PC-3 (cell line): ENCODE data around the gene SPACA4.

ENCODE experiments used
- CTCF ChIP-seq: fragments of 300-600 bp; sonication (generic); conservative IDR thresholded peaks from 2 replicates; pipeline ENCODE4 v1.5.1; 2017; ENCODE audit warnings: antibody characterized with exemption, low read depth, mild to moderate bottlenecking, low read length
- EZH2phosphoT487 ChIP-seq: fragments of 300-600 bp; sonication (generic); IDR thresholded peaks from 2 replicates; pipeline ENCODE4 v1.6.1; 2018; ENCODE audit warnings: mild to moderate bottlenecking, antibody characterized with exemption, low read length, borderline replicate concordance

GRCh38 chr19:48629297-48629598 lies 22.7 kb downstream of the SPACA4 start:
- TF ChIP-seq EZH2phosphoT487 (no peak), CTCF (no peak)
